SIG-M5 (cell line): ENCODE data around the gene SCNN1A.

Experiments
- DNase-seq: peaks from one replicate; lab custom pipeline; 2025; lab: John Stamatoyannopoulos, UW

The SCNN1A gene

DNA sequence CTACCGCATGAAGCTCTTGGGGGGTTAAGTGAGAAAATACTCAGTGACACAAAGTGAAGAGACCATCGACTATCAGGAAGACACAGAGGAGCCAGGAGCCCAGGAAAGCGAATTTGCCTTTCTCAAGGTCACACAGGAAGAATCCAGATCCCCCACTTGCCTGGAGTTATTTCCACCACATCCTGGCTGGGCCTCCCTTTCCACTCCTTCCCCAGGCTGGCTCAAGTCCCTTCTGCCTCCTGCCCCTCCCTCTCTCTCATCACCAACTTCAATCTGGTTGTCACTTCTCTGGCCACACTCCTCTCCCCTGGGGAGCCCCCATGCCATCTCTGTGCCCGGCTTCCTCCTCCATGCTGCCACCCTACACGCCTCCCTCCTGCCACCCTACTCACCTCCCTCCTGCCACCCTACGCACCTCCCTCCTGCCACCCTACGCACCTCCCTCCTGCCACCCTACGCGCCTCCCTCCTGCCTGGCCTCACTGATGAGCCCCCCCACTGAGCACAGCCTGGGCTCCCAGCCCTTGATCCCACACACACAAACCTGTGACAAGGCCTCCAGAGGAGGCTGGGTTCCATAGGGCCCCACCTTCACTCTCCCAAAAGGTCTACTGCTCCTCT, 6.3 kb downstream of the SCNN1A start:
- no peak for DNase-seq

DNA sequence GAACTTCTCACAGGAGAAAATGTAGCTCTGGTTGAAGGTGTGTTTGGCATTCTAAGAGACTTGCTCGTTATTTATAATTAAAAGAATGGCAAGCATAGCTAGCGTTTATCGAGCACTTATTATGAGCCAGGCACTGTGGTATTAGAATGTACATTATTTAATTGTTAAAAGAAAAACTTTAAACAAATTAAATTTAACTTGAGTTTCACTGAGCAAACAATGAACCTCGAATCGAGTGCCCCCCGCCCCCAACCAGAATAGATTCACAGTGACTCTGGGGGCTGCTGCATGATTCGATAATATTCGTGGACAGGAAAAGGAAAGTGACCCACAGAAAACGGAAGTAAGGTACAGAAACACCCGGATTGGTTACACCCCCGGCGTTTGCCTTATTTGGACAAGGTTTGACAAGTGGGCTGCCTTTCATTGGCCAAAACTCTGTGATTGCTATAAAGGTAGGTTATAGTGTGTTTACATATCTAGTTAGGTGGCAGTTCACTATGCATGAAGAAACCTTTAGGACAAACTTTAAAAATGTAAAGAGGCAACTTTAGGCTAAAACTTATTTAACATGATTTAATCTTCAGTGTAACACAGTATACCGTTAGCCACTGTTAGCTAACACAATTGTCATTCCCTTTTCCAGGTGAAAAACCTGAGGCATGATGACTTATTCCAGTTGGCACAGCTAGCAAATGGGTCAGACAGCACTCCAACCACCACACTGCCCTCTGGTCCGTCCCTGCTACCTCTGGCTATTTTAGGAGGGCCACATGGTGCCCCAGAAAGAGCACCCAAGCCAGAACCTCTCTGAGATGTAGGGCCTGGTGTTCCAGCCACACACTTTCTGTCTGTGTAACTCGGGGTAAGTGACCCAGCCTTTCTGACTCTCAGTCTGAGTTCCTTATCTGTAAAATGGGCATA, 7.1 kb downstream of the SCNN1A start:
- no peak for DNase-seq

DNA sequence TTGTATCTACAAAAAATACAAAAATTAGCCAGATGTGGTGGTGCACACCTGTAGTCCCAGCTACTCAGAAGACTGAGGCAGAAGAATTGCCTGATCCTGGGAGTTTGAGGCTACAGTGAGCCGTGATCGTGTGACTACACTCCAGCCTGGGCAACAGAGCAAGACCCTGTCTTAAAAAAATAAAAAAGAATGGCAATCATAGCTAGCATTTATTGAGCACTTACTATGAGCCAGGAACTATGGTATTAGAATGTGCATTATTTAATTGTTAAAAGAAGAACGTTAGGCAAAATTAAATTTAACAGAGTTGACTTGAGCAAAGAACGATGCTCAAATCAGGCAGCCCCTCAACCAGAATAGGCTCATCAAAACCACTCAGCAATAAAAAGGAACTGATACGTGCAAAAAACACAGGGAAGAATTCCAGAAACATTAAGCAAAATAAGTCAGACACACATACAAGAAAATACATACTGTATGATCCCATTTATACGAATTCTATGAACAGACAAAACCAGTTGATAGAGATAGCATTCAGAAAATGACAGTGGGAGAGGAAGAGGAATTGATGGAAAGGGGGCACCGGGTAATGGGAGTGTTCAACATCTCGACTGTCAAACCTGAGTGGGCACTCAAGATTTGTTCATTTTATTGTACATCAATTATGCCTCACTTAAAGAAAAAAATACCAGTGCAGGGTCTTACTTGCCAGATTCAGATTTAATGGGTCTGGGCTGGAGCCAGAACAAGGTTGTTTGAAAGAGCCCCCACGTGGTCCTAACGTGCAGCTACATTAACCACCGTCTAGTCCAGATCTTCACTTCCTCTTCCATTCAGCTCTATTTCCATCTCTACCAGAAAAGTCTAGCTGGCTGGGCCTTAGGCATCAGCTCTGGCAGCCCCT, 8.0 kb downstream of the SCNN1A start:
- DNase-seq = peak; percentile 59

DNA sequence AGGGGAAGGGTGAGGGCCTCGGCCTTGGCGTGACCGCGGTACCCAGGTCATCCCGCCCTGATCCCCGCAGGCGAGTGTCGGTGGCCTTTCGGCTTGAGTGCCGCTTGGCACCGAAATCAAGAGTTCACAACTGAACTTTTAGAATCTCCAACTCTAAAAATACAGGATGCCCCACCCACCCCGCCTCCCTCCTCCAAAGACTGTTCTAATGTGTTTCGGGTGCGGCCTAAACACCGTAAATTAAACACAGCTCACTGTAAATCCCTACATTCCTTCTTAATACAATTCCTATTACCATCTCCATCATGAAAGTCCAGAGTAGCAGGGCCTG, 11.4 kb downstream of the SCNN1A start:
- no peak for DNase-seq

DNA sequence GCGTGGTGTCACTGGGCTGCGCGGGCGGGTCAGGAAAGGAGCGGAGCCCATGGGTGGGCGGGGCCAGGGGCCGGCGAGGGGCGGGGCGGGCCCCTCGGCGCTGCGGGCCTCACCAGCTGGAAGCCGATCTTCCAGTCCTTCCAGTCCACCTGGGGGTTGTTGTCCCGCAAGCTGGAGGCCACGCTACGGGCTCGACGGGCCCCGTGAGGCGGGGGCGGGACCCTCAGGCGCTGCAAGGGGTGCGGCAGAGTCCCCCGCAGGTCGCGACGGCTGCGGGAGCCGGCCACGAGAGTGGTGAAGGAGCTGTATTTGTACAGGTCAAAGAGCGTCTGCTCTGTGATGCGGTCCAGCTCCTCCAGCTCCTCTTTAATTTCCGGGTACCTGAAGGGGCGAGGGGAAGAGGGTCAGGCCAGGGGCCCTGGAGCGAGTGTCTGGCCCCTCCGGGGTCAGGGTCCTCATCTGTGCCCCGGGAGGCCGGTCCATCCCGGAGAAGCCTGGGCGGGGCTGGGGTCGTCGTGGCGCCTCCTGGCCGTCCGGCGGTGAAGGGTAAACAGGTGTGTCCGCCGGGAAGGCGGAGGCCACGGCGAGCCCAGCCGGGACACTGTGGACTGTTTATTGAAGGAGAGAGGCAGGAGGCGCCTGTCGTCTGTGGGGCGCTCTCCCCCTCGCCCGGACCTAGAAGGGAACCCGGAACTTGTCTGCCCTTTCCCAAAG, 11.9 kb downstream of the SCNN1A start:
- DNase-seq = no peak

DNA sequence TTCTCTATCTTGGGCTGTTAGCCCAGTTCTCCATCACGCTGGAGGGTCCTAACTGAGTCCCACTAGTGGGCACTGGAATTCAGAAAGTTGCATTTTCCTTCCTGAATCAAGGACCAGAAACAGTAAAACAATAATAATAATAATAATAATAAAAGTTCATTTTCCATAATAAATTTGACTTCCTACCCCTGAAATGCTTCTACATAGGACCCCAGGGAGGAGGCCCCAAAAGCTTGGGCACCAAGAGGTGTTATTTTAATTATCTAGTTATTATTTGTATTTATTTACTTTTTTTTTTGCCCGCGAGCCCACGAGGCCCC, 12.4 kb downstream of the SCNN1A start:
- DNase-seq = no peak

DNA sequence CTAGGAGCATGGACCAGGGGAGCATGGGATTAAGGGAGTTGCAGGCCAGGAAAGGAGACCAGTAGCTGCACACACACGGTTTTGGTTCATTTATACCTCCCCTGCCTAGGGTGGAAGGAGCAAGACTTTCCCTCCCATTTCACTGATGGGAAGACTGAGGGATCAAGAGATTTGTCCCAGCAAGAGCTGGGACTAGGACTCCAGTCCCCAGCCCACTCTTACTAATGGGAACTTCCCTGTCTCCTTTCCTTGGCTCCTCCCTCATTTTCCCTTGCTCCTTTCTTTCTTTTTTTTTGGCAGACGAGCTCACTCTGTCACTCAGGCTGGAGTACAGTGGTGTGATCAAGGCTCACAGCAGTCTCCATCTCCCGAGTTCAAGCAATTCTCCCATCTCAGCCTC, 13.0 kb downstream of the SCNN1A start:
- no peak for DNase-seq

DNA sequence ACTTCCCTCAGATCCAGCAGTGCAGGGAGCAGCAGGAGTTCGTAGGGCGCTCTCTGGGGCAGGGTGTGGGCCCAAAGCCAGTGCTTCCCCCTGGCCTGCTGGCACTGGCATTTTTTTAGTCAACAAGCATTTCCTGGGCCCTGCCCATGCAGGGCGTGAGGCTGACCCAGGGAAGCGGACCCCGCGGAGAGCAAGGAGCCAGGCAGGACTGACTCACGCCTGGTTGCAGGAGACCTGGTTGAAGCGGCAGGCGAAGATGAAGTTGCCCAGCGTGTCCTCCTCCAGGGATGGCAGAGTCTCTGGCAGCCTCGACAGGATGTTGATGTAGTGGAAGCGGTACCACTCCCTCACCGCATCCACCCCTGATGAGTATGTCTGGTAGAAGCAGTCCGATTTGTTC, 13.5 kb downstream of the SCNN1A start:
- no peak for DNase-seq

DNA sequence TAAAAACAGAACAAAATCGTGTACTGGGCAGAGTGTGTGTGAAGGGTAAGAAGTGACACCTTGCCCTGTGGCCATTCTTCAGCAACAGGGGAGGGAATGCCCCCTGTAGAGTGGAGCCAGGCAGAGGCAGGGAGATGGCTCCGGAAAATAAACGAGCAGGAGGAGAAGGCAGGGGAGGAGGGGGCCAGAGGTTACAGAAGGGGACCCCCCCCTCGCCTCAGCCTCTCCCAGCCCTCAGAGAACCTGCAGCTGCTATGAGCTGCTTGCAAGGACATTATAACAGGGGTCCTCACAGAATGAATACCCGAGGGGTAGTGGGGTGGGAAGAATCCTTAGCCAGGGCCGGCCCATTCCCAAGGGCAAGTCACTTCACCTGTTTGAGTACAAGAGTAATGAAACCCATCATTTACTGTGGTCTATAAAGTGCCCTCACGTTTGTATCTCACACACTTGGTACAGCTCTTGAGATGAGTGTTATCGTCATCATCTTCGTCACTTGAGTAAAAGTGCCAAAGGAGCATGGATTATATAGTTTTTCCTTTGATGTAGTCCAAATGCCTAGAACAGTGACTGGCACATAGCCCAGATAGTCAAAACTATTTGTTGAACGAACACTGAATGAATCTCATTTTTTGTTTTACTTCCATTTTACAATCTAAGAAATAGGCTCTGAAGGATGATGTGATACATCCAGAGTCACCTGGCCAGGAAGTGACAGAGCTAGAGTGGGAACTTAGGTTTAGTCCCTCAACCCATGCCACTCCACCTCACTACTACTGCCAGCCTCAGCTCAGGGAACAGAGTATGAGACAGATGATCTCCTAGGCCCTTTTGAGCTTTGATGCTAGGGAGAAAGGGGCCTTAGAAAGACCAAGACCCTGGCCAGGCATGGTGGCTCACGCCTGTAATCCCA, 14.5 kb downstream of the SCNN1A start:
- no peak for DNase-seq

DNA sequence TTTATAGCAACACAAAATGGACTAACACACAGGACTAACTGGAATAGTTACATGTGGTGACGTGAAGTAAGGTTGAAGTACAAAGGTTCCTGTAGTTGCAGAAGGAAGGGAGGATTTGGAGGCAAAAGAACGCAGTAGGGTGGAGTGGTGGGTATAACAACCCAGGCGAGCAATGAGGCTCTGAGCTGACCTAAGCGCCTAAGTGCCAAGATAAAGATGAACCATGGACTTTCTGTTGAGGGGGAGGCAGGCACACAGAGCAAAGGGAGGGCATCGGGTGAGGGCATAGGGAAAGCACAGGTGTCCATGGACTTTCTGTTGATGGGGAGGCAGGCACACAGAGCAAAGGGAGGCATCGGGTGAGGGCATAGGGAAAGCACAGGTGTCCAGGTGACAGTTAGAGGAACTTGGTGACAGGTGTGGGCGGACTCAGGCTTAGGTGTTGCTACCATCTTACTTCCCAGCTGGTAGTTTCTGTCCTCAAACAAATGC, 15.2 kb downstream of the SCNN1A start:
- no peak for DNase-seq

DNA sequence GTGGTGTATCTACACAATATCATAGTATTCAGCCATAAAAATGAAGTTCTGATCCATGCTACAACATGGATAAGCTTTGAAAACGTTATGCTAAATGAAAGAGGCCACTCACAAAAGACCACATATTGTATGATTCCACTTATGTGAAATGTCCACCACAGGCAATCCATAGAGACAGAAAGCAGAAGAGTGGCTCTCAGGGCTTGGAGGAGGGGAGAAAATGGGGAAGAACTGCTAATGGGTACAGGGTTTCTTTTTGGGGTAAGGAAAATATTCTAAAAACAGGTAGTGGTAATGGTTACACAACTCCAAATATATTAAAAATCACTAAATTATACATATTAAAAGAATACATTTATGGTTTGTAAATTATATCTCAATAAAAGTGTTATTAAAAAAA, 16.5 kb downstream of the SCNN1A start:
- no peak for DNase-seq

DNA sequence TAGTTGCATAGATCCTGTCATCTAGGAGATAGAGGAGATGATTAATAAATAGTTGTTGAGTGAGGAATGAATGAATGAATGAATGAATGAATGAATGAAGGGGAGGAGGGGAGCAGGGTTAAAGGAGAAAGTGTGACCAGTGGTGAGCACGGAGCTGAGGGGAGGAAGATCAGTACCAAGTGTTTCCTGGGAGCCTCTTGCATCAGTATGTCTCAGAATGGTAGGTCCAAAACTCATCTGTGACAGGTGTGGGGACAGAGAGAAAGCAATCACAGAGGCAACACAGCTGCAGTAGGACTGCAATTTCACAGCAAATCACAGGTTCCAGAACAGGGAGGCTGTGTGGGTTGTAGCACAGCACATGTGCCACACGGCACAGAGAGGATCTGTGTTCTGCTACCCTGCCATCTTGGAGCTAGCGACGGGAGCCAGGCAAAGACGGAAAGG, 19.0 kb downstream of the SCNN1A start:
- DNase-seq = no peak

DNA sequence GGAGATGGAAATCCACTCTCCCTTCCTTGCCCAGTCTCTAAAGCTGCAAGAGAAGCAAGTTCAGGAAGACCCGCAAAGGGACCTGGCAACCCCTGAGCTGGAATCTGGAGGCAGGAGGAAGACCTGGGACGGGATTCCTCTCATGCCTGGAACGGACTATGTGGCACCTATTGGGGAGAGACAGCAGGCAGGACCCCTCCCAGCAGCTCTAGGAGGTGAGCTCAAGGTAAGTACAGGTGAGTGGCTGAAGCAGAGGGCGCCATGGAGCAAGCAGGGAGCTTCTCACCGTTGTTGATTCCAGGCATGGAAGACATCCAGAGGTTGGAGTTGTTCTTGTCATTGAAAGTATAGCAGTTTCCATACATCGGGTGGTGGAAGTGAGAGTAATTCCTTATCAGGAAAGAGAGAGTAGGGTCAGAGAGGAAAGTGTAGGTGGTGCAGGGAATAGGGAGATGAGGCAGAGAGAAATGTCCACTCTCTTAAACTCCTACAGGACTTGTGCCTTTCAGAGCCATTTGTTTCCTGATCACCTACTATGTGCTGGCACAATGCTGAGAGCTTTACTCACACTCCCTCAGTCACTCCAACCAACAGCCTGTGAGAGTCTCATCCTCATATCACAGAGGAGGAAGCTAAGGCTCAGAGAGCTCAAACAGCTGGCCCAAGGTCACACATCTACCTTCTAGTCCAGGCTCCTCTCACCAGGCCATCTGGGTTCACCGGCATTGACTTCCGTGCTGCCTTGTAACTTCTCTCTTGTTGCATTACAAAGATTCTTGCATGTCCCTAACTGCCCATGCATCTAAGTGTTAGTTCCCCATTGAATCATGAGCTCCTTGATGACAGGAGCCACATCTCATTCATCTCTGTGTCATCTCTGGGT, 19.6 kb downstream of the SCNN1A start:
- no peak for DNase-seq

DNA sequence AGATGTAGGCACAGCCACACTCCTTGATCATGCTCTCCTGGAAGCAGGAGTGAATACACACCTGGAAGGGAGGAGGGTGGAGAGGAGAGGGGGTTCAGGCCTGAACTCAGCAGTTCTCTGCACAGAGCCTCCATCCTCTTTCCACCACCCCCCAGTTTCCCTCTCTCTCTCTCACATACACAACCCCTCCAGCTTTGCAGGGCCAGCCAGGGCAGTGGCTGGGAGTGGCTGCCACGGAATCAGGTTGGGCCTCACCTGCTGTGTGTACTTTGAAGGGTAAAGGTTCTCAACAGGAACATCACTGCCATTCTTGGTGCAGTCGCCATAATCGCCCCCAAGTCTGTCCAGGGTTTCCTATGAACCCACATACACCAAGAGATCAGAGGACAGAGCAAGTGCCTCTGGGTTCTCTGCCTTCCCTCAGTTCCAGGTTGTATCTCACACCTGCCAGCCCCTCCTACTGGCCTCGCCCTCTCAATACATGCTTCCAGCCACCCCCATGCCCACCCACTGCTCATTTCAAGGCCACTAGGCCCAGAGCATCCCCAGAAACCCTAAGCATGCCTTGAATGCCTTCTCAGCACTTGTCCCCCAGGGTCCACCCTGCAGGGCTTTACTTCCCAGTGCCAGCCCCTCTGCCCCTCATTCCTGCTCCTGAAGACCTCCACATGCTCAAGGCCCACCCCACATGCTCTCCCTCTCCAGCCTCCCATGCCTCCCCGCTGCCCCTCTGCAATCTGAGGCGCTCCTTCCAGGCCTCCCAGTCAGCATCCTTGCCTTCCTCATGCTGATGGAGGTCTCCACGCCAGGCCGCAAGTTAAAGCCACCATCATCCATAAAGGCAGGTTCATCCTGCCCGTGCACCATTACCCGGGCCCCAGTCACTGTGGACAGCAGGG, 20.6 kb downstream of the SCNN1A start:
- DNase-seq = no peak

DNA sequence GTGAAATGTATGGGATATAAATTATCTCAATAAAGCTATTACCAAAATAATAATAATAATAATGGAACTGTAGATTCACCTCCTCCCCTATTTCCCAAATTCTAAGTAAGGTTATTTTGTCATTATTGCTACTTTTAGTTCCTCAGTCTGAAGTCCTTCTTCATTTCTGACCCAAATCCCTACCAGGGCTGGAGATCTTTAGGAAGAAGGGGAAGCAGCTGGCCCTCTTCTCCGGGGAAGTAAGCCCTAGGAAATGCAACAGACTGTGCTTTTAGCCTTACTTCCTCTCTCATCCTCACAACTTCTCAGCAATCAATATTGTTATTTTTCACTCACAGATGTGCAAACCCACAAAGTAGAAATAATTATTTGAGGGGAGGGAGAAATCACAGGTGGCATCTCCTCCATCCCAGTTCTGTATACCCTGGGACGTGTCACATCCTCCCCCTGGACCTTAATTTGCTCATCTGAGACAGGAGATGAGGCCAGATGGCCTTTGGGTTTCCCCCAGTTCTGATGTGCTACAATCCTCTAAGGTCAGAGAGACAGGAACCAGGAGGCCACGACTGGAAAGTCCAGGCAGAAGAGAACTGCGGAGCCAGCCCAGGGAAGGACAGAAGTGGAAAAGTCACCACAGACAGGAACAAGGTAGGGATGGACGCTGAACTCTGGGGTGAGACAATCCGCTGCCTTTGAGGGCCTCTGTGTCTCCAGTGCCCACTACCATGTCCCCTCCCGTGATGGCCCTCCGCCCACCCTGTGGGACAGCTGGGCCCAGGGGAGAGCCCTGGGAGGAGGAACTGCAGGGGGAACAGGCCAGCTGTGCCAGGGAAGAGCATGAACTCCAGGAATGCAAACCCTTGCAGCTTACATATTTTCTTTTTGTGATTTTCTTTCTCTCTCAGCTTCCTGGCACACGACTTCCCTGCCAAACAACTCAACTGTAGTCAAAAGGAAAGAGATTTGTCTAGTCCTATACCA, 22.9 kb downstream of the SCNN1A start:
- no peak for DNase-seq

DNA sequence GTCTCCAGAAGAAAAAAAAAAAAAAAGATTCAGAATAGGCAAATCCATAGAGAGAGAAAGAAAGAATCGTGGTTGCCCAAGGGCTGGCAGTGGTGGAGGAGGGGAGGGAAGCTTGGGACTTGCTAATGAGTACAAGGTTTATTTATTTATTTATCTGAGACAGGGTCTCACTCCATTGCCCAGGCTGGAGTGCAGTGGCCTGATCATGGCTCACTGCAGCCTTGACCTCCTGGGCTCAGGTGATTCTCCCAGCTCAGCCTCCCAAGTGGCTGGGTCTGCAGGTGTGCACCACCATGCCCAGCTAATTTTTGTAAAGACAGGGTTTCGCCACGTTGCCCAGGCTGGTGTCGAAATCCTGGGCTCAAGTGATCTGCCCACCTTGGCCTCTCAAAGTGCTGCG, 23.7 kb downstream of the SCNN1A start:
- no peak for DNase-seq
